ENCODE results near the gene CD300A.
A peak's percentile ranks its signal among the peaks of the same experiment; 100 is the strongest.

CD300A gene

GRCh38 chr17:74455821-74456220 is 10.6 kb upstream of the CD300A start:
- DNase-seq, result no peak

GRCh38 chr17:74457146-74457819 is 9.2 kb upstream of the CD300A start:
- peak; percentile 89 for DNase-seq

DNA sequence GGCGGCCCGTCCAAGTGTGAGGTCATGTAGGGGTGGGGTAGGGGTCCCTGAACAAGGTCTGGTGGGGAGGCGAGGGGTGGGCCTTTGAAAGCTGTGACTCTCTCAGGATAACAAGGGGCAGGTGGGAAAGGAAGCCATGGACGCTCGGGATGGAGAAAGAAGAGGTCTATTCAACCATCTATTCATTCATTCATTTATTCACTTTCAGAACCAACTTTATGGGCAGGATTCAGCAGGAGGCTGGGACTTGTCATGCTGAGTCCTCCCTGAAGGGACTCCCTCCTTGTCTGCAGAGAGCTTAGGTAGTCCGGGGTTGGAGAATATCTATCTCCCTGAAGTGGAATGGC is 8.6 kb upstream of the CD300A start:
- DNase-seq, result no peak

DNA sequence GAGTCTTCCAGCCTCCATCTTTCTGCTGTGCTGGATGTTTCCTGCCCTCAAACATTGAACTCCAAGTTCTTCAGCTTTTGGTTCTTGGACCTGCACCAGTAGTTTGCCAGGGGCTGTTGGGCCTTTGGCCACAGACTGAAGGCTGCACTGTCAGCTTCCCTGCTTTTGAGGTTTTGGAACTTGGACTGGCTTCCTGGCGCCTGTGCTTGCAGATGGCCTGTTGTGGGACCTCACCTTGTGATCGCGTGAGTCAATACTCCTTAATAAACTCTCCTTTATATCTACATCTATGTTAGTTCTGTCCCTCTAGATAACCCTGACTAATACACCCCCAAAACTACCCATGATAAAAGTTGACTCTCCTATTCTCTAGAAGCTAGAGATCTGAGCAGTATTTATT is 7.6 kb upstream of the CD300A start:
- no peak for DNase-seq

DNA sequence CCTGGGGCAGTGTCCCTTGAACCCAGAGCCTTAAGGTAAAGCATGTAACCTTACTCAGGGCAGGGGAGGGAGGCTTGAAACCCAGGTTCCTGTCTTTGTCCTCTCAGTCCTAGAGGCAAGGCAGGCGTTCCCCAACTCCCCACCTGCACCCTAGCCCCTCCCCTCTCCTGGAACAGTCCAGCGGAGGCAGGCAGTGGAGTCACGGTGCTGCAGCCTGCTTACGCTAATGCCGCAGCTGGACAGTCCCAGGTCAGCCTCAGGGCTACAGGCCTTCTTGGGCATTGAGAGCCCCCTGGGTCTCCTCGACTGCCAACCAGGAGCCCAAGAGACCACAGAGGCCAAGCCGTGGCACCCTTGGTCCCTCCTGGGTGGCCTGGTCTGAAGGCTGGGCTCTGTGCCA is 6.8 kb upstream of the CD300A start:
- no peak for DNase-seq

DNA sequence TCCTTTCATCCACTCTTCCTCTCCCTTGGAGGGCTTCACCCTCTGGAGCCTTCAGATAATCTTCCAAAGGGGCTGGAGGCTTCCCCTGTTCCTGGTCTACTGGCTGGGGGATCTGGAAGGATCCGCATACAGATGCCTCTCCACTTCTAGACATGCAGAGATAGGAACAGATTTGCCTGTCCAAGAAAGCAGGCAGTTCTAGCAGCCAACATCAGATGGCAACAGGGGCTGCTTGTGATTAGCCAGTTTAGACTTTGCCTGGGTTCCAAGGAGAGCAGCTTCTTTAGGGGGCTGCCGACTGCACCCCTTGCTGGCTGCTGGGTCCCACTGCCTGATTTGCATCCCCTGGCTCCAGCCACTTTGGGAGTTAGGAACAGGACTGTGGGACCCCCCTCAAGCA is 6.2 kb upstream of the CD300A start:
- DNase-seq, result no peak

DNA sequence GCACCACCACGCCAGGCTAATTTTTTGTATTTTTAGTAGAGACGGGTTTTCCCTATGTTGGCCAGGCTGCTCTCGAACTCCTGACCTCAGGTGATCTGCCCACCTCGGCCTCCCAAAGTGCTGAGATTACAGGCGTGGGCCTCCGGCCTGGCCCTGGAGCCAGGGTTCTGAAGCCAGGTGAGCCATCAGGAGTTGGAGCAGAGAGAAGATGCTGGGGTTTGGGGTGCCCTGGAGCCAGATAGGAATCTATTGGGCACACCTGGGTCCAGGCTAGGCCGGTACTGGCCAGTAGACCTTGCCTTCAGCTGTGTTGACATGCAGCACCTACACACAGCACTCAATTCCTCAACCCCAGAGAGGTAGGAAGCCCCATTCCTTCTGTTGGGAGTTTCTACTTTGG is 5.4 kb upstream of the CD300A start:
- DNase-seq, result no peak

GRCh38 chr17:74461611-74462010 is 4.8 kb upstream of the CD300A start:
- DNase-seq, result no peak

GRCh38 chr17:74464730-74465377 is 1.6 kb upstream of the CD300A start:
- no peak for DNase-seq

DNA sequence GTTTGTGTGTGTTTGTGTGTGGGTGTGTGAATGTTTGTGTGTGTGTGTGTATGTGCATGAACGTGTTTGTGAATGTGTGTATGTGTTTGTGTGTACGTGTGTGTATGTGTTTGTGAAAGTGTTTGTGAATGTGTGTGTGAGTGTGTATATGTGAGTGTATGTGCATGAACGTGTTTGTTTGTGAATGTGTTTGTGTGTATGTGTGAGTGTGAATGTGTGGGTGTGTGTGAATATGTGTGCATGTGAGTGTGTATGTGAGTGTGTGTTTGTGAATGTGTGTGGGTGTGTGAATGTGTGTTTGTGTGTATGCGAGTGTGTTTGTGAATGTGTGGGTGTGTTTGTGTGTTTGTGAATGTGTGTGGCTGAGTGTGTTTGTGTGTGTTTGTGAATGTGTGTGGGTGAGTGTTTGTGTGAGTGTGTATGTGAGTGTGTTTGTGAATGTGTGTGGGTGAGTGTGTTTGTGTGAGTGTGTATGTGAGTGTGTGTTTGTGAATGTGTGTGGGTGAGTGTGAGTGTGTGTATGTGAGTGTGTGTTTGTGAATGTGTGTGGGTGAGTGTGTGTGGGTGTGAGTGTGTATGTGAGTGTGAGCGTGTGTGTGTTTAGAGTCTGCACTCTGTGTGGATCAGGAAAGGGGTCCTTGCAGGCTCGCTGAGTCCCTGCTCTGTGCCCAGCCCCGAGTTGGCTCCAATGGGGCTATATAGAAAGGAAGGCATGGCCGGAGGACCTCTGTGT is 890 bp upstream of the CD300A start:
- no peak for DNase-seq

DNA sequence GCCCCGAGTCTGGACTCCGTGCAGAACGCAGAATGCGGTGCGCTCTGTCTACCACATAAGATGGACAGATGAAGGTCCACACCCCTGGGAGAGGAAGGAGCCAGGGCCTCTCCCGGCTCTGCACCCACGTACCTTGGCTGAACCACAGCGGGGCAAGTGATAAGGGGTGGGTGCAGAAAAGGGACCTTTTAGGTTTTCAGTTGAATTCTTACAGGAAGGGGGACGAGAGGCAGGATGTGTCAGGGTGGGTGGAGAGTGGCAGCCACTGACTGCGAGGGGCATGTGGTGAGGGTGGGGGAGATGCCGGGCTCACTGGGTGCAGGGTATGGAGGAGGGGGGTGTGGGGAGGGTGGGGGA is 372 bp downstream of the CD300A start:
- DNase-seq, result no peak

DNA sequence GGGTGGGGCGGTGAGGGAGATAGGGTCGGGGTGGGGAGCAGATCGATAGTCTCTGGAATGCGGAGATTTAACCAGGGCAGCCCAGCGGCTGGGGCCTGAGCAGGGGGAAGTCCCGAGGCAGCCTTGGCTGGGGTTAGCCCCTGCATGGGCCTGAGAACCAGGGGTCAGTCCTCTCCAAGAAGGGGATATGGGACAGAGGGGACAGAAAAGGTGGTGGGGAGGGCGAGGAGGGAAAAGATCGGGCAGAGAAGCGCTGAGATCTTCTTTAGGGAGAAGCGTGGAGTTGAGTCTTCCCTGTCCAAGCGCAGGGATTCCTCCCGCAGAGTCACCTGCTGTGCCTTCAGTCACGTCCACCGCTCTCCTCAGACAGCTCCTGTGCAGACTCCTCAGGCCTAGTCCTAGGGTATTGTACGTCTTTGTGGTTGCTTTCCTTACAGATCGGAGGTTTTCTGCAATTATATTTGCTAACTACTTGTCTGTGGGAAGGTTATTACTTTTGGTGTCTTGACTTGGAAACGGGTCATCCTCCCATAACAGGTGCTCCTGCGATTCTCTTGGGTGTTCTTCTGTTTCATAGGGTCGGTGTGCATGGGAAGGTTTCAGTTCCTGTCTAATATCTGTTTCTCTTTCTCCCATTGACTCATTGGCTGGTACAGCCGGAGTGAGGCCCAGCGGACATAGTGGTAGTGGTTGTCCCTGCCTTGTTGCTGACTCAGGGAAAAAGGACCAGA is 952 bp downstream of the CD300A start:
- DNase-seq, result no peak

GRCh38 chr17:74471341-74471740 is 4.9 kb downstream of the CD300A start:
- DNase-seq, result no peak

GRCh38 chr17:74472890-74473289 is 6.5 kb downstream of the CD300A start:
- no peak for DNase-seq

GRCh38 chr17:74473294-74473693 is 6.9 kb downstream of the CD300A start:
- DNase-seq, result no peak

GRCh38 chr17:74474043-74474792 is 7.8 kb downstream of the CD300A start:
- no peak for DNase-seq

- DNase-seq, result no peak
Measured at GRCh38 chr17:74475189-74475588, 8.8 kb downstream of the CD300A start.

DNA sequence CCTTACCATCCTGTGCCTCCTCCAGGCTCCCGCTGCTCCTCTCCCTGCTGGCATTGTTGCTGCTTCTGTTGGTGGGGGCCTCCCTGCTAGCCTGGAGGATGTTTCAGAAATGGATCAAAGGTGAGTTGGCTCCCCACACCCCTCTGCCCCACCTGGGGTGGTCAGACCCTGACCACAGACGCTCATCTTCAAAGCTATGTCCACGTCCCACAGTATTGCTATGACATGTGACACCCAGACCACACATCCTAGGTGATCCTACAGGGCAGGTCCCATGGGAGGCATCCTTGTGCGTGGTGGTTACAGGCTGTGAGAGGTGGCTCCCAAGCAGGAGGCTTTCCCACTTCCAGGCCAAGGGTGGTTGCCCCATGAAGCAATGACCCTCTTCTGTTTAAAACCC is 11.0 kb downstream of the CD300A start:
- no peak for DNase-seq

- peak; percentile 51 for DNase-seq
Measured at GRCh38 chr17:74478420-74479100, 12.1 kb downstream of the CD300A start.

GRCh38 chr17:74480290-74480689 is 13.9 kb downstream of the CD300A start:
- DNase-seq, result no peak

- no peak for DNase-seq
Measured at GRCh38 chr17:74481621-74482020, 15.2 kb downstream of the CD300A start.

DNA sequence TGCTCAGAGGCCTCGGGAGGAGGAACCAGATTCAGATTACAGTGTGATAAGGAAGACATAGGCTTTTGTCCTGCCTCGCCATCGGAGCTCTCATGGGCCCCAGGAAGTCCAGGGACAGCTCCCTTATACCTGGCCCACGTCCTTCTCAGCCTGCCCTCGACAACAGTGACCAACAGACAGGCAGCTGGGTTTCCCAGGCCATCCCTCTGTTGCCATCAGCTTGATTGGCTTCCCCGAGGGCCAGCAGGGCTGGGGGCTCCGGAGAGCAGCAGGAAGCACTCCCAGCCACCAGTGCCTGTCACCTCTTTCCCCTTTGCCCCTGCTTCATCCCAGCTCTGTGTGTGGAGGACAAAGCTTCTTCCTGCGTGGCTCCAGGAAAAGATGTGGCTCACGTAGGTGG is 17.6 kb downstream of the CD300A start:
- DNase-seq, result no peak

Measured in hematopoietic multipotent progenitor cell treated with erythropoietin and hydrocortisone succinate and interleukin-3 and kit ligand, for 6 days (in vitro differentiated cells).